A549 (cell line): ENCODE data around the gene MAN1C1.
A peak's percentile ranks its signal among the peaks of the same experiment; 100 is the strongest.

Experiments
- EHMT2 ChIP-seq: fragments of 200-600 bp; sonication (generic); IDR thresholded peaks from 2 replicates; pipeline ENCODE4 v1.6.1; 2016; ENCODE audit warnings: antibody characterized with exemption, low read depth, mild to moderate bottlenecking, moderate library complexity
- FOSL2 ChIP-seq, 2 experiments: fragments of 450-650 bp in 1 of 2; fragments of >200 bp in 1 of 2; sonication (Bioruptor Twin) in 1 of 2; formaldehyde crosslinking; IDR thresholded peaks; 2 replicates each; pipeline versions ENCODE4 v1.5.0 to v1.6.1; 2016 to 2020; ENCODE audit warnings: mild to moderate bottlenecking in 1 of 2, moderate library complexity in 1 of 2
- MAFK ChIP-seq: fragments of 450-650 bp; IDR thresholded peaks from 2 replicates; pipeline ENCODE4 v1.6.1; 2014; ENCODE audit not compliant: partially characterized antibody
- NR3C1 ChIP-seq: fragments of >200 bp; sonication (Bioruptor Twin); formaldehyde crosslinking; IDR thresholded peaks from 3 replicates; pipeline ENCODE4 v1.6.1; 2017
- POLR2AphosphoS2 ChIP-seq: conservative IDR thresholded peaks from 2 replicates; pipeline ENCODE4 v1.6.1; 2012; ENCODE audit warnings: low read length, improper control_type of control experiment, inconsistent platforms
- TF ChIP-seq, protein P1 (sequence below): fragments of >200 bp; sonication (Bioruptor Twin); formaldehyde crosslinking; IDR thresholded peaks from 3 replicates; pipeline ENCODE4 v1.5.1; 2016
- TF ChIP-seq, protein P2 (sequence below): fragments of 200-600 bp; sonication (generic); IDR thresholded peaks from 2 replicates; pipeline ENCODE4 v1.6.1; 2016; ENCODE audit warnings: antibody characterized with exemption, mild to moderate bottlenecking, moderate library complexity
- TF ChIP-seq, protein P3 (sequence below): IDR thresholded peaks from 2 replicates; pipeline ENCODE4 v1.6.1; 2012

DNA sequence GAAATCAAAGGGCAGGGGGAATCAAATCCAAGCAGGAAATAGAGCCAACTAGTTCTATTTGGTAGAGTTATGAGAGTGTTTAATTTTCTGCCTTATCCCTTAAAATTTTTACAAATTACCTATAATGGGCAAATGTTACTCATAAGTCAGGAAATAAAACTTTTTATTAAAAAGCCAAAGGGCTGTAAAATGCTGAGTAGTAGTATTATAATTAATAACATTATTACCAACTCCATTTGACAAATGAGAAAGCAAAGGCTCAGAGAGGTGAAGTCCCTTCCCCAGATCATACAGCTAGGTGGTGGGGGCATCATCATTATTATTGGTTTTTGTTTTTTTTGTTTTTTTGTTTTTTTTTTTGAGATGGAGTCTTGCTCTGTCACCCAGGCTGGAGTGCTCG is 186.8 kb downstream of the MAN1C1 start:
- TF ChIP-seq MAFK (peak; percentile 12), FOSL2 (IDR thresholded peaks at IDR 0.05) (no peak), FOSL2 (CRISPR knock-in tag; IDR thresholded peaks at IDR 0.05) (no peak), EHMT2 (no peak), POLR2AphosphoS2 (no peak), NR3C1 (no peak)
- TF ChIP-seq, protein P1, sequence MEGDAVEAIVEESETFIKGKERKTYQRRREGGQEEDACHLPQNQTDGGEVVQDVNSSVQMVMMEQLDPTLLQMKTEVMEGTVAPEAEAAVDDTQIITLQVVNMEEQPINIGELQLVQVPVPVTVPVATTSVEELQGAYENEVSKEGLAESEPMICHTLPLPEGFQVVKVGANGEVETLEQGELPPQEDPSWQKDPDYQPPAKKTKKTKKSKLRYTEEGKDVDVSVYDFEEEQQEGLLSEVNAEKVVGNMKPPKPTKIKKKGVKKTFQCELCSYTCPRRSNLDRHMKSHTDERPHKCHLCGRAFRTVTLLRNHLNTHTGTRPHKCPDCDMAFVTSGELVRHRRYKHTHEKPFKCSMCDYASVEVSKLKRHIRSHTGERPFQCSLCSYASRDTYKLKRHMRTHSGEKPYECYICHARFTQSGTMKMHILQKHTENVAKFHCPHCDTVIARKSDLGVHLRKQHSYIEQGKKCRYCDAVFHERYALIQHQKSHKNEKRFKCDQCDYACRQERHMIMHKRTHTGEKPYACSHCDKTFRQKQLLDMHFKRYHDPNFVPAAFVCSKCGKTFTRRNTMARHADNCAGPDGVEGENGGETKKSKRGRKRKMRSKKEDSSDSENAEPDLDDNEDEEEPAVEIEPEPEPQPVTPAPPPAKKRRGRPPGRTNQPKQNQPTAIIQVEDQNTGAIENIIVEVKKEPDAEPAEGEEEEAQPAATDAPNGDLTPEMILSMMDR, result no peak
- TF ChIP-seq, protein P2, sequence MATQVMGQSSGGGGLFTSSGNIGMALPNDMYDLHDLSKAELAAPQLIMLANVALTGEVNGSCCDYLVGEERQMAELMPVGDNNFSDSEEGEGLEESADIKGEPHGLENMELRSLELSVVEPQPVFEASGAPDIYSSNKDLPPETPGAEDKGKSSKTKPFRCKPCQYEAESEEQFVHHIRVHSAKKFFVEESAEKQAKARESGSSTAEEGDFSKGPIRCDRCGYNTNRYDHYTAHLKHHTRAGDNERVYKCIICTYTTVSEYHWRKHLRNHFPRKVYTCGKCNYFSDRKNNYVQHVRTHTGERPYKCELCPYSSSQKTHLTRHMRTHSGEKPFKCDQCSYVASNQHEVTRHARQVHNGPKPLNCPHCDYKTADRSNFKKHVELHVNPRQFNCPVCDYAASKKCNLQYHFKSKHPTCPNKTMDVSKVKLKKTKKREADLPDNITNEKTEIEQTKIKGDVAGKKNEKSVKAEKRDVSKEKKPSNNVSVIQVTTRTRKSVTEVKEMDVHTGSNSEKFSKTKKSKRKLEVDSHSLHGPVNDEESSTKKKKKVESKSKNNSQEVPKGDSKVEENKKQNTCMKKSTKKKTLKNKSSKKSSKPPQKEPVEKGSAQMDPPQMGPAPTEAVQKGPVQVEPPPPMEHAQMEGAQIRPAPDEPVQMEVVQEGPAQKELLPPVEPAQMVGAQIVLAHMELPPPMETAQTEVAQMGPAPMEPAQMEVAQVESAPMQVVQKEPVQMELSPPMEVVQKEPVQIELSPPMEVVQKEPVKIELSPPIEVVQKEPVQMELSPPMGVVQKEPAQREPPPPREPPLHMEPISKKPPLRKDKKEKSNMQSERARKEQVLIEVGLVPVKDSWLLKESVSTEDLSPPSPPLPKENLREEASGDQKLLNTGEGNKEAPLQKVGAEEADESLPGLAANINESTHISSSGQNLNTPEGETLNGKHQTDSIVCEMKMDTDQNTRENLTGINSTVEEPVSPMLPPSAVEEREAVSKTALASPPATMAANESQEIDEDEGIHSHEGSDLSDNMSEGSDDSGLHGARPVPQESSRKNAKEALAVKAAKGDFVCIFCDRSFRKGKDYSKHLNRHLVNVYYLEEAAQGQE, result no peak
- TF ChIP-seq, protein P3, sequence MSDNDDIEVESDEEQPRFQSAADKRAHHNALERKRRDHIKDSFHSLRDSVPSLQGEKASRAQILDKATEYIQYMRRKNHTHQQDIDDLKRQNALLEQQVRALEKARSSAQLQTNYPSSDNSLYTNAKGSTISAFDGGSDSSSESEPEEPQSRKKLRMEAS, result no peak
